Epithelial cell of esophagus (primary cell): Measurements from ENCODE around the gene ZNF691.
"Not testable (repeated sequence)": the region's sequence is repeated elsewhere in the genome, so short reads cannot be mapped to it uniquely, and the experiment has no call there.

Experiments used
- DNase-seq: peaks from one replicate; pipeline ENCODE4 v3.0.0; 2010; ENCODE audit warnings: low read depth
- H3K4me3 ChIP-seq: 2 replicates; pipeline ENCODE4 v1.5.1; 2011; ENCODE audit warnings: mild to moderate bottlenecking, low read length, control low read depth
- CTCF ChIP-seq: IDR thresholded peaks from 2 replicates; pipeline ENCODE4 v1.5.1; 2011; ENCODE audit warnings: low read depth, mild to moderate bottlenecking, low read length, control low read depth, inconsistent platforms; ENCODE audit not compliant: insufficient read depth; ENCODE audit errors: missing control alignments

Gene ZNF691

GRCh38 chr1:42891465-42892138, 45.2 kb downstream of the ZNF691 start:
- H3K4me3 ChIP-seq: no peak overlapping the region
- no peak for TF ChIP-seq CTCF
- DNase-seq: no peak

- not testable (repeated sequence) for H3K4me3 ChIP-seq
Observed at GRCh38 chr1:42899960-42900359, 53.5 kb downstream of the ZNF691 start.

More at GRCh38 chr1:42899960-42900359, 53.5 kb downstream of the ZNF691 start:
- not testable (repeated sequence) for DNase-seq
